Measurements from ENCODE around the gene TEN1. TPM values are rescaled to one million over a fixed set of nuclear protein-coding genes. Genes with fewer than 3 reads are reported as not detected.
"Not testable (repeated sequence)": the region's sequence is repeated elsewhere in the genome, so short reads cannot be mapped to it uniquely, and the experiment has no call there.

The TEN1 gene
- total RNA-seq, 2 experiments from 2014 or later: 16.8 to 21.0 TPM

GRCh38 chr17:76034428-76035350 lies 55.6 kb downstream of the TEN1 start:
- Mint-ChIP-seq H3K27me3 (ENCODE audit: low read depth) (no peaks in the 10 kb centered on the region), H3K4me3 (no peak overlapping the region), H3K4me1 (ENCODE audit: low read depth) (peaks cover 22% of the 10 kb centered on the region), H3K27ac (no peak overlapping the region), H3K9me3 (ENCODE audit: insufficient read depth) (no peaks in the 10 kb centered on the region), H3K36me3 (ENCODE audit: low read depth) (peaks cover 25% of the 10 kb centered on the region)
- ATAC-seq: no peak
- DNase-seq: no peak
- ChIA-PET CTCF (interaction anchor here (0.9 to 3.0 kb wide), 5 partner anchors 20 to 34 kb away, joined by 3 to 19 read pairs (median 4); partner anchors contain the start of gene CDK3), POLR2A (no interaction called here)

GRCh38 chr17:76036497-76037261 lies 57.6 kb downstream of the TEN1 start:
- no peak overlapping the region for H3K4me3 Mint-ChIP-seq
- H3K9me3 Mint-ChIP-seq (ENCODE audit: insufficient read depth): no peaks in the 10 kb centered on the region
- POLR2A ChIA-PET: no interaction called here
- H3K27ac Mint-ChIP-seq: no peak overlapping the region
- no peak for ATAC-seq
- no peaks in the 10 kb centered on the region for H3K27me3 Mint-ChIP-seq (ENCODE audit: low read depth)
- CTCF ChIA-PET: interaction anchor here (1.3 to 1.5 kb wide), 2 partner anchors 23 to 32 kb away, joined by 6 to 9 read pairs; no protein-coding TSS in a partner anchor
- H3K36me3 Mint-ChIP-seq (ENCODE audit: low read depth): peaks cover 37% of the 10 kb centered on the region
- peaks cover 17% of the 10 kb centered on the region for H3K4me1 Mint-ChIP-seq (ENCODE audit: low read depth)
- DNase-seq: no peak

GRCh38 chr17:76038050-76038449 lies 59.0 kb downstream of the TEN1 start:
- H3K4me3 Mint-ChIP-seq: no peak overlapping the region
- H3K4me1 Mint-ChIP-seq (ENCODE audit: low read depth): peaks cover 15% of the 10 kb centered on the region
- ATAC-seq (no peak), DNase-seq (no peak)
- H3K27me3 Mint-ChIP-seq (ENCODE audit: low read depth): no peaks in the 10 kb centered on the region
- ChIA-PET CTCF (interaction anchor here (1.0 kb wide), 1 partner anchor 9 kb away, joined by 4 read pairs; no protein-coding TSS in a partner anchor), POLR2A (interaction anchor here (1.5 kb wide), 1 partner anchor 8 kb away, joined by 4 read pairs; no protein-coding TSS in a partner anchor)
- H3K9me3 Mint-ChIP-seq (ENCODE audit: insufficient read depth): no peaks in the 10 kb centered on the region
- peak overlapping the region; percentile 13 for H3K27ac Mint-ChIP-seq
- peaks cover 39% of the 10 kb centered on the region for H3K36me3 Mint-ChIP-seq (ENCODE audit: low read depth)

- ChIA-PET POLR2A (interaction anchor here (0.6 kb wide), 1 partner anchor 11 kb away, joined by 4 read pairs; no protein-coding TSS in a partner anchor), CTCF (interaction anchor here (1.4 kb wide), 1 partner anchor 25 kb away, joined by 5 read pairs; no protein-coding TSS in a partner anchor)
- Mint-ChIP-seq H3K27me3 (ENCODE audit: low read depth) (no peaks in the 10 kb centered on the region), H3K9me3 (ENCODE audit: insufficient read depth) (no peaks in the 10 kb centered on the region), H3K4me3 (no peak overlapping the region), H3K27ac (peak overlapping the region; percentile 36), H3K36me3 (ENCODE audit: low read depth) (peaks cover 50% of the 10 kb centered on the region), H3K4me1 (ENCODE audit: low read depth) (peaks cover 15% of the 10 kb centered on the region)
- ATAC-seq (no peak), DNase-seq (no peak)
These were observed 60.1 kb downstream of the TEN1 start for GRCh38 chr17:76039121-76039520.

GRCh38 chr17:76040376-76040775 lies 61.3 kb downstream of the TEN1 start:
- no peaks in the 10 kb centered on the region for H3K9me3 Mint-ChIP-seq (ENCODE audit: insufficient read depth)
- peaks cover 60% of the 10 kb centered on the region for H3K36me3 Mint-ChIP-seq (ENCODE audit: low read depth)
- DNase-seq: no peak
- peaks cover 13% of the 10 kb centered on the region for H3K4me1 Mint-ChIP-seq (ENCODE audit: low read depth)
- CTCF ChIA-PET: no interaction called here
- H3K27me3 Mint-ChIP-seq (ENCODE audit: low read depth): no peaks in the 10 kb centered on the region
- no peak for ATAC-seq
- POLR2A ChIA-PET: interaction anchor here (1.7 kb wide), 1 partner anchor 11 kb away, joined by 7 read pairs; no protein-coding TSS in a partner anchor
- H3K27ac Mint-ChIP-seq: no peak overlapping the region
- no peak overlapping the region for H3K4me3 Mint-ChIP-seq

- H3K4me1 Mint-ChIP-seq (ENCODE audit: low read depth); H3K9me3 Mint-ChIP-seq (ENCODE audit: insufficient read depth); H3K27ac Mint-ChIP-seq; POLR2A ChIA-PET; ATAC-seq; H3K4me3 Mint-ChIP-seq; DNase-seq; H3K27me3 Mint-ChIP-seq (ENCODE audit: low read depth): not testable (repeated sequence)
- CTCF ChIA-PET: interaction anchor here (0.7 kb wide), 1 partner anchor 41 kb away, joined by 3 read pairs; no protein-coding TSS in a partner anchor
- peaks cover 69% of the 10 kb centered on the region for H3K36me3 Mint-ChIP-seq (ENCODE audit: low read depth)
These were observed 63.8 kb downstream of the TEN1 start for GRCh38 chr17:76042868-76043267.

GRCh38 chr17:76044475-76045007 lies 65.5 kb downstream of the TEN1 start:
- H3K4me1 Mint-ChIP-seq (ENCODE audit: low read depth); DNase-seq; ATAC-seq; H3K9me3 Mint-ChIP-seq (ENCODE audit: insufficient read depth); H3K27me3 Mint-ChIP-seq (ENCODE audit: low read depth); H3K27ac Mint-ChIP-seq; H3K4me3 Mint-ChIP-seq; POLR2A ChIA-PET: not testable (repeated sequence)
- CTCF ChIA-PET: interaction anchor here (3.4 kb wide), 1 partner anchor 30 kb away, joined by 11 read pairs; no protein-coding TSS in a partner anchor
- peaks cover 68% of the 10 kb centered on the region for H3K36me3 Mint-ChIP-seq (ENCODE audit: low read depth)

- DNase-seq: no peak
- Mint-ChIP-seq H3K36me3 (ENCODE audit: low read depth) (peaks cover 70% of the 10 kb centered on the region), H3K4me1 (ENCODE audit: low read depth) (peaks cover 2% of the 10 kb centered on the region), H3K27ac (no peak overlapping the region), H3K27me3 (ENCODE audit: low read depth) (no peaks in the 10 kb centered on the region), H3K4me3 (no peak overlapping the region), H3K9me3 (ENCODE audit: insufficient read depth) (no peaks in the 10 kb centered on the region)
- POLR2A ChIA-PET: no interaction called here
- ATAC-seq: no peak
- CTCF ChIA-PET: interaction anchor here (1.5 to 3.4 kb wide), 2 partner anchors 17 to 32 kb away, joined by 4 to 11 read pairs; no protein-coding TSS in a partner anchor
These were observed 67.0 kb downstream of the TEN1 start for GRCh38 chr17:76046064-76046463.

- Mint-ChIP-seq H3K4me3 (no peak overlapping the region), H3K36me3 (ENCODE audit: low read depth) (peaks cover 68% of the 10 kb centered on the region), H3K9me3 (ENCODE audit: insufficient read depth) (no peaks in the 10 kb centered on the region), H3K27me3 (ENCODE audit: low read depth) (no peaks in the 10 kb centered on the region), H3K4me1 (ENCODE audit: low read depth) (peaks cover 2% of the 10 kb centered on the region), H3K27ac (peak overlapping the region; percentile 12)
- no peak for DNase-seq
- ChIA-PET CTCF (interaction anchor here (3.5 kb wide), 1 partner anchor 34 kb away, joined by 22 read pairs; no protein-coding TSS in a partner anchor), POLR2A (interaction anchor here (0.6 kb wide), 1 partner anchor 330 kb away, joined by 6 read pairs; no protein-coding TSS in a partner anchor)
- ATAC-seq: no peak
These were observed 69.1 kb downstream of the TEN1 start for GRCh38 chr17:76048025-76048605.

- Mint-ChIP-seq H3K27ac (no peak overlapping the region), H3K36me3 (ENCODE audit: low read depth) (peaks cover 66% of the 10 kb centered on the region), H3K27me3 (ENCODE audit: low read depth) (no peaks in the 10 kb centered on the region), H3K4me1 (ENCODE audit: low read depth) (peaks cover 4% of the 10 kb centered on the region), H3K9me3 (ENCODE audit: insufficient read depth) (no peaks in the 10 kb centered on the region), H3K4me3 (no peak overlapping the region)
- ATAC-seq (peak; percentile 23), DNase-seq (no peak)
- CTCF ChIA-PET: interaction anchor here (3.5 kb wide), 1 partner anchor 34 kb away, joined by 22 read pairs; no protein-coding TSS in a partner anchor
- POLR2A ChIA-PET: no interaction called here
These were observed 69.7 kb downstream of the TEN1 start for GRCh38 chr17:76048711-76049110.

GRCh38 chr17:76049239-76049638 lies 70.2 kb downstream of the TEN1 start:
- Mint-ChIP-seq H3K4me3 (no peak overlapping the region), H3K9me3 (ENCODE audit: insufficient read depth) (no peaks in the 10 kb centered on the region), H3K27me3 (ENCODE audit: low read depth) (no peaks in the 10 kb centered on the region), H3K4me1 (ENCODE audit: low read depth) (peaks cover 4% of the 10 kb centered on the region), H3K27ac (peak overlapping the region; percentile 11), H3K36me3 (ENCODE audit: low read depth) (peaks cover 66% of the 10 kb centered on the region)
- ChIA-PET CTCF (interaction anchor here (3.5 kb wide), 1 partner anchor 35 kb away, joined by 22 read pairs; no protein-coding TSS in a partner anchor), POLR2A (interaction anchor here (0.8 kb wide), 1 partner anchor 16 kb away, joined by 4 read pairs; no protein-coding TSS in a partner anchor)
- no peak for ATAC-seq
- DNase-seq: no peak

Data from activated CD8-positive, alpha-beta T cell treated with anti-CD3 and anti-CD28 coated beads, Interleukin-2, amount 10 ng/mL, durations not matched to agents 7 days and 5 days (primary cell).